HK-2 (cell line): ENCODE results near the gene SEMA3A.

ENCODE experiments used
- DNase-seq: peaks from one replicate; pipeline ENCODE4 v3.0.0-alpha.2; 2018; ENCODE audit not compliant: unreplicated experiment

SEMA3A gene

GRCh38 chr7:84195295-84196060 lies 889 bp upstream of the SEMA3A start:
- no peak for DNase-seq

GRCh38 chr7:84193747-84194146 lies 842 bp downstream of the SEMA3A start:
- no peak for DNase-seq

GRCh38 chr7:84191842-84192241 lies 2.7 kb downstream of the SEMA3A start:
- DNase-seq, result no peak

GRCh38 chr7:84191261-84191660 lies 3.3 kb downstream of the SEMA3A start:
- no peak for DNase-seq

- DNase-seq, result no peak
These were observed 4.4 kb downstream of the SEMA3A start for GRCh38 chr7:84190016-84190705.

GRCh38 chr7:84188786-84189405 lies 5.7 kb downstream of the SEMA3A start:
- no peak for DNase-seq

GRCh38 chr7:84187813-84188510 lies 6.6 kb downstream of the SEMA3A start:
- DNase-seq, result no peak

GRCh38 chr7:84187087-84187805 lies 7.3 kb downstream of the SEMA3A start:
- no peak for DNase-seq

GRCh38 chr7:84183741-84184140 lies 10.8 kb downstream of the SEMA3A start:
- no peak for DNase-seq

GRCh38 chr7:84182301-84182700 lies 12.3 kb downstream of the SEMA3A start:
- DNase-seq, result no peak

GRCh38 chr7:84181628-84182027 lies 13.0 kb downstream of the SEMA3A start:
- DNase-seq, result no peak

GRCh38 chr7:84177758-84178412 lies 16.7 kb downstream of the SEMA3A start:
- no peak for DNase-seq

GRCh38 chr7:84176716-84177115 lies 17.9 kb downstream of the SEMA3A start:
- DNase-seq, result no peak

- no peak for DNase-seq
These were observed 19.1 kb downstream of the SEMA3A start for GRCh38 chr7:84175461-84175860.

GRCh38 chr7:84170646-84171045 lies 23.9 kb downstream of the SEMA3A start:
- no peak for DNase-seq

GRCh38 chr7:84162584-84162983 lies 32.0 kb downstream of the SEMA3A start:
- no peak for DNase-seq

GRCh38 chr7:84162125-84162524 lies 32.5 kb downstream of the SEMA3A start:
- DNase-seq, result no peak

GRCh38 chr7:84161398-84161797 lies 33.2 kb downstream of the SEMA3A start:
- DNase-seq, result no peak

- DNase-seq, result no peak
These were observed 35.2 kb downstream of the SEMA3A start for GRCh38 chr7:84159435-84159834.

GRCh38 chr7:84157171-84157570 lies 37.4 kb downstream of the SEMA3A start:
- DNase-seq, result no peak
